ENCODE results near the gene SNRPD1.
"Not testable (repeated sequence)": the region's sequence is repeated elsewhere in the genome, so short reads cannot be mapped to it uniquely, and the experiment has no call there.

SNRPD1 gene

GRCh38 chr18:21672521-21673267 is 60.6 kb downstream of the SNRPD1 start:
- Histone ChIP-seq H3K4me3 (ENCODE audit: low read depth, low read length) (no peak overlapping the region), H3K79me2 (ENCODE audit: control insufficient read depth, insufficient read depth, low read length, unreplicated experiment) (no peaks in the 10 kb centered on the region), H2AFZ (ENCODE audit: low read length, unreplicated experiment) (no peak overlapping the region), H3K36me3 (ENCODE audit: insufficient read depth, low read length) (no peaks in the 10 kb centered on the region), H3K27me3 (ENCODE audit: insufficient read depth, low read length) (no peaks in the 10 kb centered on the region), H3K27ac (ENCODE audit: low read depth, low read length) (no peak overlapping the region), H3K4me1 (ENCODE audit: control insufficient read depth, insufficient read depth, low read length, unreplicated experiment) (peaks cover 12% of the 10 kb centered on the region)

GRCh38 chr18:21675354-21675753 is 63.2 kb downstream of the SNRPD1 start:
- H2AFZ ChIP-seq (ENCODE audit: low read length, unreplicated experiment); H3K79me2 ChIP-seq (ENCODE audit: control insufficient read depth, insufficient read depth, low read length, unreplicated experiment); H3K4me3 ChIP-seq (ENCODE audit: low read depth, low read length); H3K36me3 ChIP-seq (ENCODE audit: insufficient read depth, low read length); H3K4me1 ChIP-seq (ENCODE audit: control insufficient read depth, insufficient read depth, low read length, unreplicated experiment); H3K27me3 ChIP-seq (ENCODE audit: insufficient read depth, low read length); H3K27ac ChIP-seq (ENCODE audit: low read depth, low read length): not testable (repeated sequence)

GRCh38 chr18:21678859-21679258 is 66.7 kb downstream of the SNRPD1 start:
- no peak overlapping the region for H3K4me3 ChIP-seq (ENCODE audit: low read depth, low read length)

DNA sequence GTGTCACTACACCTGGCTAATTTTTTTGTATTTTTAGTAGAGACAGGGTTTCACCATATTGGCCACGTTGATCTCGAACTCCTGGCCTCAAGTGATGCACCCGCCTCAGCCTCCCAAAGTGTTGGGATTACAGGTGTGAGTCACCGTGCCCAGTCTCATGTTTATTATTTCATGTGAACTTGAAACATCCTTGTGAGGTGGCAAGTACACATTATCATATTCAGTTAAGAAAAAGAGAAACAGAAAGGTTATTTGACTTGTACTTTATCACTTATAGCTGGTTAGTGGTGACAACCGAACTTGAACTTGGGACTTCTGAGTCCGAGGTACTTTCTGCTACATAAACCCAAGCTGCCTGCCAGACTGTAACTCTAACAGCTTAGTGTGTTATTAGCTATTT is 68.0 kb downstream of the SNRPD1 start:
- Histone ChIP-seq H3K4me1 (ENCODE audit: control insufficient read depth, insufficient read depth, low read length, unreplicated experiment) (no peaks in the 10 kb centered on the region), H3K79me2 (ENCODE audit: control insufficient read depth, insufficient read depth, low read length, unreplicated experiment) (no peaks in the 10 kb centered on the region), H3K36me3 (ENCODE audit: insufficient read depth, low read length) (no peaks in the 10 kb centered on the region), H3K27ac (ENCODE audit: low read depth, low read length) (no peak overlapping the region), H3K27me3 (ENCODE audit: insufficient read depth, low read length) (no peaks in the 10 kb centered on the region), H2AFZ (ENCODE audit: low read length, unreplicated experiment) (no peak overlapping the region), H3K4me3 (ENCODE audit: low read depth, low read length) (no peak overlapping the region)

More at GRCh38 chr18:21678859-21679258, 66.7 kb downstream of the SNRPD1 start:
- Histone ChIP-seq H3K27ac (ENCODE audit: low read depth, low read length) (no peak overlapping the region), H3K79me2 (ENCODE audit: control insufficient read depth, insufficient read depth, low read length, unreplicated experiment) (no peaks in the 10 kb centered on the region), H3K36me3 (ENCODE audit: insufficient read depth, low read length) (no peaks in the 10 kb centered on the region), H2AFZ (ENCODE audit: low read length, unreplicated experiment) (no peak overlapping the region), H3K27me3 (ENCODE audit: insufficient read depth, low read length) (no peaks in the 10 kb centered on the region), H3K4me1 (ENCODE audit: control insufficient read depth, insufficient read depth, low read length, unreplicated experiment) (no peaks in the 10 kb centered on the region)

GRCh38 chr18:21682371-21683051 is 70.4 kb downstream of the SNRPD1 start:
- peak overlapping the region; percentile 41 for H3K27ac ChIP-seq (ENCODE audit: low read depth, low read length)
- H2AFZ ChIP-seq (ENCODE audit: low read length, unreplicated experiment), result peak overlapping the region; percentile 16

More at GRCh38 chr18:21682371-21683051, 70.4 kb downstream of the SNRPD1 start:
- H3K79me2 ChIP-seq (ENCODE audit: control insufficient read depth, insufficient read depth, low read length, unreplicated experiment), result no peaks in the 10 kb centered on the region
- H3K36me3 ChIP-seq (ENCODE audit: insufficient read depth, low read length), result no peaks in the 10 kb centered on the region
- peak overlapping the region; percentile 62 for H3K4me3 ChIP-seq (ENCODE audit: low read depth, low read length)
- H3K27me3 ChIP-seq (ENCODE audit: insufficient read depth, low read length), result no peaks in the 10 kb centered on the region
- no peaks in the 10 kb centered on the region for H3K4me1 ChIP-seq (ENCODE audit: control insufficient read depth, insufficient read depth, low read length, unreplicated experiment)
